GM19099 (cell line): ENCODE data around the gene PDE7B.

Source experiments
- POLR2A ChIP-seq: IDR thresholded peaks from 3 replicates; pipeline ENCODE4 v1.6.1; 2011; ENCODE audit warnings: low read depth; ENCODE audit not compliant: insufficient read length; ENCODE audit errors: extremely low read depth

The PDE7B gene

GRCh38 chr6:135974426-135974825, 122.9 kb downstream of the PDE7B start:
- no peak for TF ChIP-seq POLR2A

GRCh38 chr6:135976585-135976984, 125.1 kb downstream of the PDE7B start:
- TF ChIP-seq POLR2A: no peak

- TF ChIP-seq POLR2A: no peak
Measured at GRCh38 chr6:135983093-135983492, 131.6 kb downstream of the PDE7B start.

- no peak for TF ChIP-seq POLR2A
Measured at GRCh38 chr6:135983718-135984343, 132.3 kb downstream of the PDE7B start.

- TF ChIP-seq POLR2A: no peak
Measured at GRCh38 chr6:135985471-135985870, 134.0 kb downstream of the PDE7B start.

- no peak for TF ChIP-seq POLR2A
Measured at GRCh38 chr6:135987226-135987625, 135.7 kb downstream of the PDE7B start.

GRCh38 chr6:135990439-135990838, 138.9 kb downstream of the PDE7B start:
- no peak for TF ChIP-seq POLR2A

- TF ChIP-seq POLR2A: no peak
Measured at GRCh38 chr6:135990855-135991464, 139.5 kb downstream of the PDE7B start.

GRCh38 chr6:135992739-135993138, 141.2 kb downstream of the PDE7B start:
- TF ChIP-seq POLR2A: no peak

GRCh38 chr6:135993361-135993760, 141.9 kb downstream of the PDE7B start:
- no peak for TF ChIP-seq POLR2A

- no peak for TF ChIP-seq POLR2A
Measured at GRCh38 chr6:135994857-135995544, 143.5 kb downstream of the PDE7B start.

GRCh38 chr6:135995545-135995898, 144.0 kb downstream of the PDE7B start:
- TF ChIP-seq POLR2A: no peak

GRCh38 chr6:135996668-135997067, 145.2 kb downstream of the PDE7B start:
- no peak for TF ChIP-seq POLR2A

GRCh38 chr6:135999393-135999792, 147.9 kb downstream of the PDE7B start:
- no peak for TF ChIP-seq POLR2A

- TF ChIP-seq POLR2A: no peak
Measured at GRCh38 chr6:136007345-136007744, 155.8 kb downstream of the PDE7B start.

- TF ChIP-seq POLR2A: no peak
Measured at GRCh38 chr6:136011475-136011874, 160.0 kb downstream of the PDE7B start.
